GM12878 (cell line): ENCODE results near the gene C10orf67. TPM values are rescaled to one million over a fixed set of nuclear protein-coding genes. Genes with fewer than 3 reads are reported as not detected.

Experiments used
- ATAC-seq: fragments of 200-7000 bp; cut with Tn5 transposase; 3 replicates; pipeline ENCODE4 v1.9.1; 2020; ENCODE audit warnings: mild to moderate bottlenecking, moderate library complexity
- BruUV-seq: library from RNA; stranded (reverse); fragments of 400-500 nt; replicated peaks from 2 replicates; lab custom pipeline; 2021; lab: Mats Ljungman, UMichigan
- CTCF ChIA-PET: fragments of 300-600 bp; sonication (Branson Sonifier 250); formaldehyde crosslinking; extraction: SDS; loops from one replicate; lab custom pipeline; 2021; ENCODE audit warnings: inconsistent platforms; lab: Yijun Ruan, JAX
- POLR2A ChIA-PET: fragments of 350-600 bp; formaldehyde crosslinking; extraction: SDS; loops from one replicate; lab custom pipeline; 2021; ENCODE audit warnings: inconsistent platforms; lab: Charles Lee
- RAD21 ChIA-PET: fragments of 300-600 bp; sonication (Branson Sonifier 250); formaldehyde crosslinking; loops from one replicate; lab custom pipeline; 2023; ENCODE audit warnings: antibody characterized with exemption; ENCODE audit not compliant: unreplicated experiment; lab: Charles Lee
- SMC1A ChIA-PET: fragments of 300-600 bp; sonication (Branson Sonifier 250); formaldehyde crosslinking; loops from one replicate; lab custom pipeline; 2023; ENCODE audit not compliant: unreplicated experiment, uncharacterized antibody; lab: Charles Lee
- DNase-seq: peaks from one replicate; pipeline ENCODE4 v3.0.0-alpha.2; 2011; ENCODE audit warnings: low read depth, low spot score
- FAIRE-seq: peaks from 3 replicates; lab custom pipeline; 2011; peaks lifted over from hg19 to GRCh38; lab: Jason Lieb, UNC
- H2AFZ ChIP-seq: 2 replicates; pipeline ENCODE4 v1.6.0; 2011; ENCODE audit warnings: low read depth, low read length, control low read depth; ENCODE audit not compliant: control insufficient read depth
- H3K27ac ChIP-seq: 2 replicates; pipeline ENCODE4 v1.5.1; 2011; ENCODE audit warnings: control low read depth; ENCODE audit not compliant: control insufficient read depth, insufficient read depth
- H3K27me3 ChIP-seq, 2 experiments: replicated peaks in 1 of 2; 2 replicates each; pipeline versions ENCODE4 v1.6.0 to v1.6.1; 2011; ENCODE audit warnings: low read length in 1 of 2; ENCODE audit not compliant: control insufficient read depth in 2 of 2, insufficient read depth in 2 of 2
- H3K36me3 ChIP-seq, 2 experiments: 2 replicates each; pipeline ENCODE4 v1.5.1; 2011; ENCODE audit warnings: low read length in 1 of 2; ENCODE audit not compliant: control insufficient read depth in 2 of 2, insufficient read depth in 2 of 2
- H3K4me1 ChIP-seq: 2 replicates; pipeline ENCODE4 v1.6.1; 2011; ENCODE audit warnings: mild to moderate bottlenecking, low read length, moderate library complexity, mixed read lengths; ENCODE audit not compliant: control insufficient read depth, insufficient read depth
- H3K4me2 ChIP-seq: 2 replicates; pipeline ENCODE4 v1.6.0; 2011; ENCODE audit warnings: control low read depth; ENCODE audit not compliant: control insufficient read depth, insufficient read depth
- H3K4me3 ChIP-seq: fragments of 200-600 bp; sonication (generic); 2 replicates; pipeline ENCODE4 v1.5.1; 2016
- H3K79me2 ChIP-seq: 2 replicates; pipeline ENCODE4 v1.6.0; 2011; ENCODE audit warnings: low read length; ENCODE audit not compliant: control insufficient read depth, insufficient read depth
- H3K9ac ChIP-seq: 2 replicates; pipeline ENCODE4 v1.8.0; 2011; ENCODE audit warnings: low read length, control low read depth, mixed read lengths; ENCODE audit not compliant: control insufficient read depth, insufficient read depth
- H3K9me3 ChIP-seq: replicated peaks from 3 replicates; pipeline ENCODE4 v1.5.1; 2011; ENCODE audit warnings: mild to moderate bottlenecking, low read length; ENCODE audit not compliant: control insufficient read depth, insufficient read depth
- H4K20me1 ChIP-seq: 2 replicates; pipeline ENCODE4 v1.6.0; 2011; ENCODE audit not compliant: control insufficient read depth, insufficient read depth
- BRCA1 ChIP-seq: IDR thresholded peaks from 2 replicates; pipeline ENCODE4 v1.6.1; 2011; ENCODE audit warnings: low read depth, low read length, improper control_type of control experiment
- CBFB ChIP-seq: IDR thresholded peaks from 2 replicates; pipeline ENCODE4 v1.6.1; 2016; ENCODE audit warnings: antibody characterized with exemption, low read depth
- CHD4 ChIP-seq: fragments of 200-600 bp; sonication (generic); IDR thresholded peaks from 2 replicates; pipeline ENCODE4 v1.6.1; 2016; ENCODE audit warnings: mild to moderate bottlenecking
- FOXM1 ChIP-seq: IDR thresholded peaks from 2 replicates; pipeline ENCODE4 v1.6.1; 2012; ENCODE audit warnings: low read depth, mild to moderate bottlenecking, inconsistent platforms, low read length, moderate library complexity
- HDAC6 ChIP-seq: fragments of 200-600 bp; sonication (generic); IDR thresholded peaks from one replicate; pipeline ENCODE4 v1.8.0; 2017; ENCODE audit warnings: antibody characterized with exemption; ENCODE audit not compliant: unreplicated experiment
- MAX ChIP-seq: IDR thresholded peaks from 2 replicates; pipeline ENCODE4 v1.6.1; 2012; ENCODE audit warnings: low read depth, low read length, improper control_type of control experiment
- MTA2 ChIP-seq: fragments of 450-650 bp; IDR thresholded peaks from 2 replicates; pipeline ENCODE4 v1.6.1; 2016; ENCODE audit warnings: low read depth, mild to moderate bottlenecking, moderate library complexity
- MYC ChIP-seq: IDR thresholded peaks from 2 replicates; pipeline ENCODE4 v1.6.1; 2011; ENCODE audit warnings: mild to moderate bottlenecking, low read length, moderate library complexity, inconsistent platforms; ENCODE audit not compliant: insufficient read depth, insufficient replicate concordance, insufficient read length, severe bottlenecking
- NR2C1 ChIP-seq: fragments of 450-650 bp; IDR thresholded peaks from 2 replicates; pipeline ENCODE4 v1.6.1; 2017; ENCODE audit warnings: antibody characterized with exemption, mild to moderate bottlenecking, moderate library complexity
- PAX8 ChIP-seq: fragments of 450-650 bp; IDR thresholded peaks from 2 replicates; pipeline ENCODE4 v1.6.1; 2017; ENCODE audit warnings: mild to moderate bottlenecking, moderate library complexity
- POU2F2 ChIP-seq: IDR thresholded peaks from 3 replicates; pipeline ENCODE4 v1.6.1; 2011; ENCODE audit warnings: low read depth, mild to moderate bottlenecking, low read length, borderline replicate concordance
- RELB ChIP-seq: fragments of 450-650 bp; IDR thresholded peaks from 2 replicates; pipeline ENCODE4 v1.6.1; 2017; ENCODE audit warnings: low read depth, mild to moderate bottlenecking, moderate library complexity
- SMC3 ChIP-seq: IDR thresholded peaks from 2 replicates; pipeline ENCODE4 v1.6.1; 2011; ENCODE audit warnings: low read length, improper control_type of control experiment, borderline replicate concordance
- SPI1 ChIP-seq: IDR thresholded peaks from 2 replicates; pipeline ENCODE4 v1.6.1; 2011; ENCODE audit warnings: low read depth, mild to moderate bottlenecking, low read length, moderate library complexity, borderline replicate concordance; ENCODE audit not compliant: insufficient read depth
- TCF3 ChIP-seq: IDR thresholded peaks from 2 replicates; pipeline ENCODE4 v1.6.1; 2012; ENCODE audit warnings: low read depth, mild to moderate bottlenecking, low read length, borderline replicate concordance; ENCODE audit not compliant: insufficient read depth
- USF1 ChIP-seq: IDR thresholded peaks from 2 replicates; pipeline ENCODE4 v1.6.1; 2011; ENCODE audit warnings: borderline replicate concordance, low read depth, mild to moderate bottlenecking, moderate library complexity, mixed read lengths, low read length; ENCODE audit not compliant: insufficient read depth; ENCODE audit errors: extremely low read length
- WGBS: methylation state at CpG from one replicate; pipeline ENCODE4 v1.1.6; 2016; ENCODE audit warnings: low lambda C conversion rate; ENCODE audit not compliant: insufficient replicate concordance, insufficient coverage; ENCODE audit errors: missing lambda C conversion rate; 5-methylcytosine and 5-hydroxymethylcytosine counted together
- in situ Hi-C: fragments of 300-500 bp; cut with MboI; formaldehyde crosslinking; loops from 9 replicates; pipeline ENCODE4 v1.14.3; 2018; ENCODE audit warnings: mixed read lengths
- intact Hi-C: fragments of 100-400 bp; cut with micrococcal nuclease; formaldehyde crosslinking; loops from one replicate; pipeline ENCODE4 v1.14.2; 2022; ENCODE audit not compliant: unreplicated experiment
- polyA plus RNA-seq, 11 experiments: library from polyadenylated mRNA; depleted of rRNA in 4 of 11; unstranded in 6 of 11; stranded (reverse) in 5 of 11; fragments of >200 nt; fragmentation: Nextera tagmentation in 4 of 11; fragmentation: Illumina TruSeq in 1 of 11; extraction: Ambion mirVana in 4 of 11; extraction: Trizol in 1 of 11; gene quantifications; 1 replicate in 1 of 11; 2 replicates in 10 of 11; pipeline versions ENCODE4 v1.2.1 to v1.2.3, GENCODE V29; 2011 to 2016; ENCODE audit warnings: inconsistent platforms in 2 of 11, missing spikeins in 2 of 11, low read depth in 1 of 11
- total RNA-seq, 4 experiments: library from RNA; depleted of rRNA in 3 of 4; stranded (reverse); fragments of >200 nt in 3 of 4; fragmentation: Illumina TruSeq in 1 of 4; extraction: Trizol in 1 of 4; gene quantifications; 2 replicates each; pipeline versions ENCODE4 v1.2.1 to v1.2.3, GENCODE V29; 2013 to 2021
- TF ChIP-seq, protein P1 (sequence below): IDR thresholded peaks from 2 replicates; pipeline ENCODE4 v1.6.1; 2012; ENCODE audit warnings: low read depth, low read length, improper control_type of control experiment

The C10orf67 gene
- total and polyA plus RNA-seq, 10 of the 15 experiments (the other 5 are each of a cell fraction or from before 2014, with no cell fraction given), result 0.06 TPM; not detected in 9

DNA sequence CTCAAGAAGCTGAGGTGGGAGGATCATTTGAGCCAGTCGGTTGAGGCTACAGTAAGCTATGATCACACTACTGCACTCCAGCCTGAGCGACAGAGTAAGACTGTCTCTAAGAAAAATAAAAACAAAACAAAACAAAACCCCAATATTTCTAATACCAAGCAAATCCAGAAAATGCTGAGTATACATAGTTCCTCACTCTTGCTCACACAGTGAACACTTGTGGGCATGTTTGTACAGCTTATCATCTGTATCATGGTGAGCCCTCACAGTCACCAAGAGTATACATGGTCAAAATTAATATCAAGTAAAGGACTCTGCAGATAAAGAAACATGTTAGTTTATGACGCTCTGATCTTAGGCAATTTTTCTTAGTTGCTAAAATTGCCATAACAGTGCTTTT lies 41.5 kb upstream of the C10orf67 start:
- CTCF ChIA-PET, result no interaction called here
- Histone ChIP-seq H3K27ac (no peak overlapping the region), H3K9ac (no peak overlapping the region), H3K4me2 (no peak overlapping the region), H3K79me2 (no peaks in the 10 kb centered on the region), H3K4me3 (no peak overlapping the region), H3K27me3 (no peaks in the 10 kb centered on the region), H2AFZ (no peak overlapping the region), H3K9me3 (no peaks in the 10 kb centered on the region; the same call in 2 of the 3 replicates), H3K4me1 (no peaks in the 10 kb centered on the region), H3K36me3 (no peaks in the 10 kb centered on the region), H4K20me1 (no peaks in the 10 kb centered on the region)
- RAD21 ChIA-PET, result no interaction called here
- no peak for ATAC-seq
- FAIRE-seq, result no peak
- intact Hi-C loops, result no loop called here
- no peak for TF ChIP-seq SPI1
- no peak for TF ChIP-seq PAX8
- TF ChIP-seq HDAC6, result no peak
- TF ChIP-seq MYC, result no peak
- TF ChIP-seq BRCA1, result no peak
- no peak for TF ChIP-seq CBFB
- no peak for TF ChIP-seq FOXM1
- TF ChIP-seq NR2C1, result no peak
- TF ChIP-seq, protein P1, sequence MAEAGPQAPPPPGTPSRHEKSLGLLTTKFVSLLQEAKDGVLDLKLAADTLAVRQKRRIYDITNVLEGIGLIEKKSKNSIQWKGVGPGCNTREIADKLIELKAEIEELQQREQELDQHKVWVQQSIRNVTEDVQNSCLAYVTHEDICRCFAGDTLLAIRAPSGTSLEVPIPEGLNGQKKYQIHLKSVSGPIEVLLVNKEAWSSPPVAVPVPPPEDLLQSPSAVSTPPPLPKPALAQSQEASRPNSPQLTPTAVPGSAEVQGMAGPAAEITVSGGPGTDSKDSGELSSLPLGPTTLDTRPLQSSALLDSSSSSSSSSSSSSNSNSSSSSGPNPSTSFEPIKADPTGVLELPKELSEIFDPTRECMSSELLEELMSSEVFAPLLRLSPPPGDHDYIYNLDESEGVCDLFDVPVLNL, result no peak
- TF ChIP-seq RELB, result no peak
- TF ChIP-seq SMC3, result no peak
- TF ChIP-seq MTA2, result no peak
- no peak for TF ChIP-seq TCF3
- TF ChIP-seq POU2F2, result no peak
- TF ChIP-seq MAX, result no peak
- no peak for TF ChIP-seq CHD4
- TF ChIP-seq USF1, result no peak
- DNase-seq, result no peak
- in situ Hi-C loops, result no loop called here
- no TSS peak for BruUV-seq
- POLR2A ChIA-PET, result no interaction called here
- 67% methylated on average over 3 of the region's 3 CpGs for WGBS
- SMC1A ChIA-PET, result no interaction called here
